Natural killer cell (primary cell): ENCODE data around the gene MAP3K15. TPM values are rescaled to one million over a fixed set of nuclear protein-coding genes. Genes with fewer than 3 reads are reported as not detected.

ENCODE experiments used
- ATAC-seq, 3 donors: fragments of 150-1000 bp in 2 of 3; fragments of 200-7000 bp in 1 of 3; cut with Tn5 transposase; 1 replicate in 1 of 3; 2 replicates in 2 of 3; pipeline ENCODE4 v1.10.0; 2021; ENCODE audit warnings: mild to moderate bottlenecking in 2 of 3, moderate library complexity in 2 of 3
- DNase-seq, 2 donors: peaks; one replicate each; pipeline versions ENCODE4 v3.0.0 to v3.0.0-alpha.2; 2013 to 2021; ENCODE audit warnings: mixed read lengths in 1 of 2
- H3K27ac ChIP-seq: one replicate; pipeline ENCODE4 v1.5.1; 2013; ENCODE audit warnings: mild to moderate bottlenecking, low read length
- H3K27me3 ChIP-seq: one replicate; pipeline ENCODE4 v1.6.1; 2013; ENCODE audit warnings: low read length; ENCODE audit not compliant: control insufficient read depth, insufficient read depth
- H3K36me3 ChIP-seq: one replicate; pipeline ENCODE4 v1.6.1; 2013; ENCODE audit warnings: low read length; ENCODE audit not compliant: control insufficient read depth, insufficient read depth
- H3K4me1 ChIP-seq: one replicate; pipeline ENCODE4 v1.6.1; 2013; ENCODE audit warnings: low read length; ENCODE audit not compliant: control insufficient read depth, insufficient read depth
- H3K4me3 ChIP-seq: one replicate; pipeline ENCODE4 v1.5.1; 2013; ENCODE audit warnings: low read length
- H3K9me3 ChIP-seq: one replicate; pipeline ENCODE4 v1.6.1; 2013; ENCODE audit warnings: low read length; ENCODE audit not compliant: control insufficient read depth, insufficient read depth
- H3K27ac Mint-ChIP-seq, 2 donors: one replicate each; pipeline ENCODE4 v1.8.0; 2022; ENCODE audit warnings: mild to moderate bottlenecking in 2 of 2, mixed read lengths in 2 of 2, moderate library complexity in 1 of 2
- H3K27me3 Mint-ChIP-seq, 2 donors: one replicate each; pipeline ENCODE4 v1.8.0; 2022; ENCODE audit warnings: low read depth in 2 of 2, mixed read lengths in 2 of 2
- H3K36me3 Mint-ChIP-seq: one replicate; pipeline ENCODE4 v1.8.0; 2022; ENCODE audit warnings: mixed read lengths
- H3K4me1 Mint-ChIP-seq, 2 donors: one replicate each; pipeline ENCODE4 v1.8.0; 2022; ENCODE audit warnings: mixed read lengths in 2 of 2
- H3K4me3 Mint-ChIP-seq: one replicate; pipeline ENCODE4 v1.8.0; 2022; ENCODE audit warnings: mild to moderate bottlenecking, moderate library complexity, mixed read lengths
- H3K9me3 Mint-ChIP-seq, 2 donors: one replicate each; pipeline ENCODE4 v1.8.0; 2022; ENCODE audit warnings: mixed read lengths in 2 of 2
- CTCF ChIP-seq: fragments of 200-600 bp; IDR thresholded peaks from one replicate; pipeline ENCODE4 v1.8.0; 2022; ENCODE audit warnings: antibody characterized with exemption
- WGBS: methylation state at CpG from one replicate; pipeline ENCODE4 v1.1.7; 2013; ENCODE audit warnings: missing lambda C conversion rate; ENCODE audit not compliant: insufficient coverage; 5-methylcytosine and 5-hydroxymethylcytosine counted together
- intact Hi-C: fragments of 100-400 bp; cut with micrococcal nuclease; formaldehyde crosslinking; loops from one replicate; pipeline ENCODE4 v1.14.2; 2022
- total RNA-seq, 4 donors: library from RNA; stranded (reverse); fragments of 120-200 nt in 1 of 4; gene quantifications; one replicate each; pipeline versions ENCODE4 v1.2.3 to v1.2.4, GENCODE V29; 2013 to 2022

MAP3K15 gene
- total RNA-seq, 3 donors from 2014 or later (not counting 1 experiment from before 2014, with no cell fraction given): 0.18 TPM; not detected in 2

GRCh38 chrX:19549838-19550237 lies 34.5 kb upstream of the MAP3K15 start:
- peaks cover 42% of the 10 kb centered on the region for H3K36me3 ChIP-seq
- H3K27me3 Mint-ChIP-seq: peaks cover 0 to 5% of the 10 kb centered on the region in 2 donors
- H3K4me3 ChIP-seq: no peak overlapping the region
- peaks cover 14 to 16% of the 10 kb centered on the region in 2 donors for H3K4me1 Mint-ChIP-seq
- DNase-seq (no peak), ATAC-seq (no peak)
- no peak overlapping the region for H3K4me3 Mint-ChIP-seq
- H3K36me3 Mint-ChIP-seq: peaks cover 9% of the 10 kb centered on the region
- WGBS: 68% methylated on average over 2 of the region's 7 CpGs
- H3K9me3 ChIP-seq: no peaks in the 10 kb centered on the region
- peak overlapping the region; percentile 18 to 22 for H3K27ac Mint-ChIP-seq
- no peaks in the 10 kb centered on the region for H3K4me1 ChIP-seq
- H3K9me3 Mint-ChIP-seq: no peaks in the 10 kb centered on the region
- no peak for TF ChIP-seq CTCF
- intact Hi-C loops: no loop called here
- no peaks in the 10 kb centered on the region for H3K27me3 ChIP-seq
- no peak overlapping the region for H3K27ac ChIP-seq

- no peak overlapping the region for H3K4me3 Mint-ChIP-seq
- 94% methylated on average over 2 of the region's 6 CpGs for WGBS
- Histone ChIP-seq H3K27ac (no peak overlapping the region), H3K4me3 (no peak overlapping the region), H3K27me3 (no peaks in the 10 kb centered on the region), H3K4me1 (no peaks in the 10 kb centered on the region), H3K9me3 (no peaks in the 10 kb centered on the region), H3K36me3 (peaks cover 43% of the 10 kb centered on the region)
- no peak for TF ChIP-seq CTCF
- DNase-seq (no peak), ATAC-seq (no peak)
- H3K9me3 Mint-ChIP-seq: no peaks in the 10 kb centered on the region
- peaks cover 14 to 21% of the 10 kb centered on the region in 2 donors for H3K4me1 Mint-ChIP-seq
- H3K27ac Mint-ChIP-seq: peak overlapping the region in 1 of 2 donors; percentile 88
- H3K27me3 Mint-ChIP-seq: peaks cover 0 to 5% of the 10 kb centered on the region in 2 donors
- H3K36me3 Mint-ChIP-seq: peaks cover 9% of the 10 kb centered on the region
- intact Hi-C loops: no loop called here
These were observed 33.6 kb upstream of the MAP3K15 start for GRCh38 chrX:19548934-19549333.

- no peaks in the 10 kb centered on the region for H3K9me3 ChIP-seq
- TF ChIP-seq CTCF: no peak
- no peak overlapping the region for H3K4me3 Mint-ChIP-seq
- H3K27ac Mint-ChIP-seq: peak overlapping the region; percentile 14 to 88
- H3K4me3 ChIP-seq: no peak overlapping the region
- no peaks in the 10 kb centered on the region for H3K27me3 ChIP-seq
- no peak for DNase-seq
- H3K36me3 Mint-ChIP-seq: peaks cover 9% of the 10 kb centered on the region
- H3K4me1 Mint-ChIP-seq: peaks cover 14 to 21% of the 10 kb centered on the region in 2 donors
- no peaks in the 10 kb centered on the region for H3K9me3 Mint-ChIP-seq
- no peak overlapping the region for H3K27ac ChIP-seq
- intact Hi-C loops: no loop called here
- H3K27me3 Mint-ChIP-seq: peaks cover 0 to 5% of the 10 kb centered on the region in 2 donors
- peaks cover 49% of the 10 kb centered on the region for H3K36me3 ChIP-seq
- no peaks in the 10 kb centered on the region for H3K4me1 ChIP-seq
- no peak for ATAC-seq
- no CpG with 5 or more reads among the region's 2 CpGs for WGBS
These were observed 33.0 kb upstream of the MAP3K15 start for GRCh38 chrX:19548279-19548678.

- H3K4me3 Mint-ChIP-seq: no peak overlapping the region
- no peaks in the 10 kb centered on the region for H3K27me3 ChIP-seq
- TF ChIP-seq CTCF: no peak
- WGBS: 87% methylated on average over 8 of the region's 9 CpGs
- H3K9me3 ChIP-seq: no peaks in the 10 kb centered on the region
- peaks cover 65% of the 10 kb centered on the region for H3K36me3 ChIP-seq
- H3K4me1 ChIP-seq: no peaks in the 10 kb centered on the region
- no peaks in the 10 kb centered on the region for H3K27me3 Mint-ChIP-seq
- peaks cover 8 to 24% of the 10 kb centered on the region in 2 donors for H3K4me1 Mint-ChIP-seq
- ATAC-seq: no peak
- intact Hi-C loops: no loop called here
- H3K27ac Mint-ChIP-seq: no peak overlapping the region
- H3K4me3 ChIP-seq: no peak overlapping the region
- DNase-seq: no peak
- H3K27ac ChIP-seq: no peak overlapping the region
- H3K9me3 Mint-ChIP-seq: no peaks in the 10 kb centered on the region
- peaks cover 9% of the 10 kb centered on the region for H3K36me3 Mint-ChIP-seq
These were observed 30.3 kb upstream of the MAP3K15 start for GRCh38 chrX:19545651-19546050.
